ENCODE results near the gene JTB. TPM values are rescaled to one million over a fixed set of nuclear protein-coding genes. Genes with fewer than 3 reads are reported as not detected.

The JTB gene
- total and polyA plus RNA-seq, 2 of the 4 experiments (the other 2 are of a cell fraction): 123 to 138 TPM

GRCh38 chr1:154019940-154020339 is 42.5 kb upstream of the JTB start:
- Histone ChIP-seq H3K18ac (ENCODE audit: low read depth, low read length) (no peak overlapping the region), H3K9me3 (ENCODE audit: control insufficient read depth, insufficient read depth, low read length) (no peaks in the 10 kb centered on the region), H2AFZ (replicated peaks; ENCODE audit: low read length, poor library complexity) (no peak overlapping the region), H4K8ac (ENCODE audit: low read depth in 2 of 2, low read length in 2 of 2) (no peak overlapping the region), H3K27ac (ENCODE audit: insufficient read depth, low read length) (no peak overlapping the region), H3K23ac (ENCODE audit: low read depth, low read length) (no peak overlapping the region), H4K91ac (ENCODE audit: insufficient read depth, low read depth, low read length) (no peak overlapping the region), H3K27me3 (ENCODE audit: control insufficient read depth, insufficient read depth, low read length) (no peaks in the 10 kb centered on the region), H2BK120ac (ENCODE audit: low read depth, low read length) (no peak overlapping the region), H4K20me1 (ENCODE audit: insufficient read depth, low read length) (no peaks in the 10 kb centered on the region), H3K4me3 (ENCODE audit: insufficient read depth, low read depth, low read length) (no peak overlapping the region), H3K9ac (ENCODE audit: low read depth, low read length) (no peak overlapping the region), H3K4me1 (ENCODE audit: control insufficient read depth, insufficient read depth, low read length) (no peaks in the 10 kb centered on the region), H2BK20ac (ENCODE audit: low read depth, low read length) (no peak overlapping the region), H4K5ac (ENCODE audit: low read depth, low read length) (no peak overlapping the region), H3K79me1 (ENCODE audit: low read depth in 1 of 2, low read length in 2 of 2) (no peaks in the 10 kb centered on the region), H2AK5ac (ENCODE audit: low read depth, low read length) (no peak overlapping the region), H3K4ac (ENCODE audit: low read depth, low read length) (no peak overlapping the region), H2BK15ac (ENCODE audit: low read depth, low read length) (no peak overlapping the region), H3K9me1 (ENCODE audit: insufficient read depth, low read length) (no peaks in the 10 kb centered on the region), H3K4me2 (ENCODE audit: low read depth, low read length) (no peak overlapping the region), H3K14ac (replicated peaks; ENCODE audit: low read depth, low read length) (no peak overlapping the region), H3K56ac (ENCODE audit: extremely low read depth, insufficient read depth, low read length) (no peak overlapping the region), H2AK9ac (replicated peaks; ENCODE audit: low read depth, low read length, poor library complexity) (no peak overlapping the region), H2BK5ac (ENCODE audit: low read depth, low read length, poor library complexity, severe bottlenecking) (no peak overlapping the region), H3K36me3 (ENCODE audit: control insufficient read depth, insufficient read depth, low read length) (no peaks in the 10 kb centered on the region)
- ATAC-seq (ENCODE audit: low read depth) (no peak), DNase-seq (no peak)
- intact Hi-C loops (cut with micrococcal nuclease): loop anchor here (5.0 kb wide), 1 partner anchor 117 kb away; no protein-coding TSS in a partner anchor
- ChIA-PET CTCF (no interaction called here), POLR2A (ENCODE audit: unreplicated experiment) (no interaction called here)
- no TSS peak for BruUV-seq (replicated peaks)
- WGBS, 2 experiments (ENCODE audit: extremely low coverage in 2 of 2, insufficient read length in 1 of 2): no CpG with 5 or more reads among the region's 1 CpG
- dilution Hi-C loops (cut with HindIII; ENCODE audit: low sequenced_read_pairs, unreplicated experiment): no loop called here
- TF ChIP-seq NFE2L2 (IDR thresholded peaks at IDR 0.05; ENCODE audit: low read depth, low read length): no peak
- TF ChIP-seq FOS (IDR thresholded peaks at IDR 0.05; ENCODE audit: low read depth, low read length): no peak
- no peak for TF ChIP-seq CEBPB (IDR thresholded peaks at IDR 0.05; ENCODE audit: low read depth, low read length)
- TF ChIP-seq POLR2A (IDR thresholded peaks at IDR 0.05; ENCODE audit: low read depth, low read length): no peak
- no peak for TF ChIP-seq MAZ (IDR thresholded peaks at IDR 0.05; ENCODE audit: borderline replicate concordance, low read depth, low read length)
- no peak for TF ChIP-seq SMC3 (IDR thresholded peaks at IDR 0.05; ENCODE audit: low read depth, low read length)
- no peak for TF ChIP-seq RAD21 (IDR thresholded peaks at IDR 0.05; ENCODE audit: low read length)
- TF ChIP-seq BHLHE40 (IDR thresholded peaks at IDR 0.05; ENCODE audit: low read depth, low read length): no peak
- TF ChIP-seq MXI1 (IDR thresholded peaks at IDR 0.05; ENCODE audit: borderline replicate concordance, low read depth, low read length): no peak
- in situ Hi-C loops (cut with MboI; ENCODE audit: low sequenced_read_pairs): loop anchor here (10.0 kb wide), 1 partner anchor 125 kb away; no protein-coding TSS in a partner anchor
